Activated T-helper 2 cell treated with anti-CD3 and anti-CD28 coated beads, Interferon-gamma antibody, Interleukin-2, Interleukin-4, amounts not matched to agents 10 μg/mL and 5 μg/mL and 100 μg/mL, durations not matched to agents 14 hours and 24 hours and 36 hours (primary cell): ENCODE data around the gene AKT1. TPM values are rescaled to one million over a fixed set of nuclear protein-coding genes. Genes with fewer than 3 reads are reported as not detected.
"Not testable (repeated sequence)": the region's sequence is repeated elsewhere in the genome, so short reads cannot be mapped to it uniquely, and the experiment has no call there.

Experiments
- DNase-seq: peaks from one replicate; pipeline ENCODE4 v3.0.0; 2021; ENCODE audit warnings: low spot score
- H3K27ac Mint-ChIP-seq: one replicate; pipeline ENCODE4 v1.8.0; 2021; ENCODE audit warnings: mixed read lengths
- H3K27me3 Mint-ChIP-seq: one replicate; pipeline ENCODE4 v1.8.0; 2021; ENCODE audit warnings: low read depth, mixed read lengths
- H3K36me3 Mint-ChIP-seq: one replicate; pipeline ENCODE4 v1.8.0; 2021; ENCODE audit warnings: low read depth, mixed read lengths
- H3K4me1 Mint-ChIP-seq: one replicate; pipeline ENCODE4 v1.8.0; 2021; ENCODE audit warnings: low read depth, mixed read lengths
- H3K4me3 Mint-ChIP-seq: one replicate; pipeline ENCODE4 v1.8.0; 2021; ENCODE audit warnings: low read depth, mild to moderate bottlenecking, moderate library complexity, mixed read lengths
- H3K9me3 Mint-ChIP-seq: one replicate; pipeline ENCODE4 v1.8.0; 2021; ENCODE audit warnings: mixed read lengths
- intact Hi-C: fragments of 100-400 bp; cut with micrococcal nuclease; formaldehyde crosslinking; loops from one replicate; pipeline ENCODE4 v1.15.1; 2023
- total RNA-seq: library from RNA; stranded (reverse); gene quantifications from 2 replicates; pipeline ENCODE4 v1.2.3, GENCODE V29; 2022

Gene AKT1
- total RNA-seq, result 145 TPM in 2 replicates

DNA sequence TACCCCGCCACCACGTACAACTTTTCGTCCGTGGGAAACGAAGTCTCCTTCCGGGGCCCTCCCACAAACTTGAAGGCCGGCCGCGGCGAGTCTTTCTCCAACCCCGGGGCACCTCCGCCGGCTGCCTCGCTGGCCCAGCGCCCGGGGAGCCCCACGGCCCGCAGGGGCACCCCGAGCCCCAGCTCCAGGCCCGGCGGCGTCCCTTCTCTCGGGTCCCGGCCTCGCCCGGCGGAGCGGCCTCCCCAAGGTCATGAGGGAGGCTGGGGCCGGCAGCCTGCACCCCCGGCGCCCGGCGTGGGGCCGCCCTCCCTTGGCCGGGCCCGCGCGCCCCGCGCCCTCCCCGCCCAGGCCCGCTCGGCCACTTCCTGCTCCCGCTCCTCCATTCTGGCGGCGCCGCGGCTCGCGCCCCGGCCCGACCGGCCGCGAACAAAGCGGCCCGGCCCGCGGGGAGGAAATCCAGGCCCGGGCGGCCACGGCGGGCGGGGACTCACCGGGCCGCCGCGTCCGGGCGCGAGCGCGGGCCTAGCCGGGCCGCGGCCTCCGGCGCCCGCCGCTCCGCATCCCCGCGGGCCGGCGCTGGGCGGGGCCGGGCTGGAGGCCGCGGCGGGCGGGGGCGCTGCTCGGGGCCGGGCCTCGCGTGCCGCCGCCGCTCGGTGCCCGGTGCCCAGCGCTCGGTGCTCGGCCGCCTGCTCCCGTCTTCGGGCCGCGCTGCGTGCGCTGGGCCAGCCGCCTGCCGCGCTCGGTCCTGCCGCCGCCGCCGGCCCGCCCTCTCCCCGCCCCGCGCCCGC, at the start of gene AKT1:
TSS of gene AKT1 (minus strand) at position 756 of the 788 bp plus-strand sequence. CDS start 3,105 bp downstream, outside the sequence.
- intact Hi-C loops, result loop anchor here (2.0 to 10.0 kb wide), 2 partner anchors 42 to 690 kb away; partner anchors contain the start of genes CRIP1 and SIVA1
- peaks cover 24% of the 10 kb centered on the region for H3K36me3 Mint-ChIP-seq
- DNase-seq, result peak; percentile 39
- H3K4me1 Mint-ChIP-seq, result peaks cover 25% of the 10 kb centered on the region
- H3K27me3 Mint-ChIP-seq, result peaks cover 2% of the 10 kb centered on the region
- no peaks in the 10 kb centered on the region for H3K9me3 Mint-ChIP-seq
- H3K27ac Mint-ChIP-seq, result peak within 1 kb of the TSS; percentile 68
- H3K4me3 Mint-ChIP-seq, result peak within 1 kb of the TSS; percentile 87

- Mint-ChIP-seq H3K27me3 (peaks cover 53% of the 10 kb centered on the region), H3K4me3 (no peak overlapping the region), H3K9me3 (no peaks in the 10 kb centered on the region), H3K36me3 (no peaks in the 10 kb centered on the region), H3K27ac (no peak overlapping the region), H3K4me1 (no peaks in the 10 kb centered on the region)
- intact Hi-C loops, result no loop called here
- DNase-seq, result no peak
These were observed 49.6 kb upstream of the AKT1 start for GRCh38 chr14:104845033-104845666.

- no peaks in the 10 kb centered on the region for H3K36me3 Mint-ChIP-seq
- no peak overlapping the region for H3K4me3 Mint-ChIP-seq
- H3K27ac Mint-ChIP-seq, result no peak overlapping the region
- H3K27me3 Mint-ChIP-seq, result peaks cover 54% of the 10 kb centered on the region
- intact Hi-C loops, result no loop called here
- H3K9me3 Mint-ChIP-seq, result no peaks in the 10 kb centered on the region
- no peak for DNase-seq
- no peaks in the 10 kb centered on the region for H3K4me1 Mint-ChIP-seq
These were observed 48.9 kb upstream of the AKT1 start for GRCh38 chr14:104844306-104845032.

DNA sequence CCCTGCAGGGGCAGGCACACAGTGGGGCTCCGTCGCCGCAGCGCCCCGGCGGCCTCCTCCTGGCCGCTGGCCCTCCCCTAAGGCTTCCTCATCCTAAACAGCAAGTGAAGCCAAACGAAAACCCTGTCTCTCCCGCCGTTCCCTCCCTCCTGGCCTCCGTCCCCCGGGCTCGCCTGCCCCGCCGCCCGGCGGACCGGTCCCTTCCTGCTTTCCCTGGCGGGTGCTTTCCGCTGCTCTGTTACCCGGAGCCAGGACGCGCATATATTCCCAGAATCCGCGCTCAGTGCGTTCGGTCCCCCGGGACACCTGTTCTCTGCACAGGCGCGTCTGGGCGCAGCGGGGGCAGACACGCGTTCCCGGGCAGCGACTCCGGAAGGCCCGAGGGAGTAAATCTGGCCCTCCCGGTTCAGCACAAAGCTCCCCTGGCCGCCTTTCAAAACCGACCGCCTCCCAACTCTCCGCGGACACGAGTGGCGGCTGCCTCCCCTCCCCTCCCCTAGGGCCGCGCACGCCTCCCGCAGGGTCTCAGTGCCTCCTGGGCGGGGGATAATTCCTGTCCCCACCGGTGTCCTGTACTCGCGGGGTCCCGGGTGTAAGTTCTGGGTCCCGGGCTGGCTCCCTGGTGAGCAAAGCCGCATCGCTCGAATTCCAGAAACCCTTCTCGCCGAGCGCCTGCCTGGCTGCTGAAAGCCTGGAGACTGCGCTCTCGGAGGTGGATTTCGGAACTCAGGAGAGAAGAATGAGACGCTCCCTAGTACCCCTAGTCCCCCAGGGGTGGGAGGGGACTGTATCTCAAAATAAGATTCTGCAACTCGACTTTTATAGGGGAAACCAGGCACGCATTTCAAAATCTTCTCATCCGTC, 48.1 kb upstream of the AKT1 start:
- no peaks in the 10 kb centered on the region for H3K4me1 Mint-ChIP-seq
- no peak overlapping the region for H3K4me3 Mint-ChIP-seq
- no peaks in the 10 kb centered on the region for H3K36me3 Mint-ChIP-seq
- intact Hi-C loops, result no loop called here
- H3K27me3 Mint-ChIP-seq, result peaks cover 58% of the 10 kb centered on the region
- no peak overlapping the region for H3K27ac Mint-ChIP-seq
- DNase-seq, result no peak
- H3K9me3 Mint-ChIP-seq, result no peaks in the 10 kb centered on the region

DNA sequence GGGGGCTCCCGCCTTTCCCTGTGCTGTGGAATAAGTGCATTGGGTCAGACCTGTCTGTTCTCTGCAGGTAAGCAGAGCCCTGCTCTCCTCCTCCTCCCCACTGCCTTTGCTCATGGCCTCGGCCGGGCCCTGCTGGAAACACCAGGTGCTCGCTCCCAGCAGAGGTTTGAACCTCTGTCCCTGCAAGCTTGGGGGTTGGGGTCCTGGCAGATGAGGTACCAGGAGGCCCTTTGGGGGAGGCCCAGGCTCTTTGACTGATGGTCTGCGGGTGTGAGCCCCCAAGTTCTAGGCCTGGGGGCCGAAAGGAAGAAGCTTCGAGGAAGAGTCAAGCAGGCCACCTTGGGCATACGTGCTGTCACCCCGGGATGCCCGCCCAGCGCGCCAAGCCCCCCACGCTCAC, 47.5 kb upstream of the AKT1 start:
- H3K4me1 Mint-ChIP-seq, result no peaks in the 10 kb centered on the region
- intact Hi-C loops, result no loop called here
- H3K27me3 Mint-ChIP-seq, result peaks cover 59% of the 10 kb centered on the region

DNA sequence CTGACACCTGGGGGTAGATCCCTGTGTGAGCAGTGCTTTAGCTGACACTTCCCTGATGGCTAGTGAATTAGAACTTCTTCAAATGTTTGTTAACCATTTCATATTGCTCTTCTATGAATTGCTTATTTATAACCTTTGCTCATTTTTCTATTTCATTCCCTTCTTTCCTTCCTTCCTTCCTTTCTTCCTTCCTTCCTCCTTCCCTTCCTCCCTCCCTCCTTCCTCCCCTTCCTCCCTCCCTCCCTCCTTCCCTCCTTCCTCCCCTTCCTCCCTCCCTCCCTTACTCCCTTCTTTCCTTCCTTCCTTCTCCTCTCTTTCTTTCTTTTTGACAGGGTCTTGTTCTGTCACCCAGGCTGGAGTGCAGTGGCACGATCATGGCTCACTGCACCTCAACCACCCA, 46.2 kb upstream of the AKT1 start:
- no peak for DNase-seq
- Mint-ChIP-seq H3K27ac (no peak overlapping the region), H3K4me1 (no peaks in the 10 kb centered on the region), H3K9me3 (no peaks in the 10 kb centered on the region), H3K27me3 (peaks cover 57% of the 10 kb centered on the region), H3K4me3 (no peak overlapping the region), H3K36me3 (no peaks in the 10 kb centered on the region)
- intact Hi-C loops, result no loop called here

More for the DNA sequence above, 47.5 kb upstream of the AKT1 start:
- DNase-seq, result no peak
- Mint-ChIP-seq H3K4me3 (no peak overlapping the region), H3K27ac (no peak overlapping the region), H3K9me3 (no peaks in the 10 kb centered on the region), H3K36me3 (no peaks in the 10 kb centered on the region)

DNA sequence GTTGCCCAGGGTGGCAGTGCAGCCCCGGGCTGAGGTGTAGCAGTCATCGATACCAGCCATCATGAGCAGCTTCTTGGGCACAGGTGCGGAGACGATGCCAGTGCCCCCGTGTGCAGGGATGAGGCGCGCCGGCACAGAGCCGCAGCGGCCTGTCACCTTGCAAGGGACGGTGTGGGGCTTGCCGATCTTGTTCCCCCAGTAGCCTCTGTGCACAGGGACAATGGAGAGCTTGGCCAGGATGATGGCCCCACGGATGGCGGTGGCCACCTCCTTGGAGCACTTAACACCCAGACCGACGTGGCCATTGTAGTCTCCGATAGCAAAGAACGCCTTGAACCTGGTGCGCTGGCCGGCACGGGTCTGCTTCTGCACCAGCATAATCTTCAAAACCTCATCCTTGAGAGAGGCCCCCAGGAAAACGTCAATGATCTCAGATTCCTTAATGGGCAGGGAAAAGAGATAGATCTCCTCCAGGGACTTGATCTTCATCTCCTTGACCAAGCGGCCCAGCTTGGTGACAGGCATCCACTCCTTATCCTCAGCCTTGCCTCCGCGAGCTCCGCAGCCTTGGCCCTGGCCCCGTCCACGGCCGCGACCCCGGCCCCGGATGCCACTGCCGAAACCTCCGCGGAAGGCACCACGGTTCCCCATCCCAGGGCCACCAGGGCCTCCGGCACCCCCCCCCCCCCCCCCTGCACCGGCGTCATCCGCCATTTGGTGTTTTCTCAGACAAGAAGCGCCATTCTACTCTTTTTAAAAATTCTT, 40.8 kb upstream of the AKT1 start:
- H3K4me1 Mint-ChIP-seq, intact Hi-C loops, DNase-seq, H3K4me3 Mint-ChIP-seq, H3K9me3 Mint-ChIP-seq, H3K36me3 Mint-ChIP-seq, H3K27ac Mint-ChIP-seq: not testable (repeated sequence)
- H3K27me3 Mint-ChIP-seq, result peaks cover 14% of the 10 kb centered on the region

DNA sequence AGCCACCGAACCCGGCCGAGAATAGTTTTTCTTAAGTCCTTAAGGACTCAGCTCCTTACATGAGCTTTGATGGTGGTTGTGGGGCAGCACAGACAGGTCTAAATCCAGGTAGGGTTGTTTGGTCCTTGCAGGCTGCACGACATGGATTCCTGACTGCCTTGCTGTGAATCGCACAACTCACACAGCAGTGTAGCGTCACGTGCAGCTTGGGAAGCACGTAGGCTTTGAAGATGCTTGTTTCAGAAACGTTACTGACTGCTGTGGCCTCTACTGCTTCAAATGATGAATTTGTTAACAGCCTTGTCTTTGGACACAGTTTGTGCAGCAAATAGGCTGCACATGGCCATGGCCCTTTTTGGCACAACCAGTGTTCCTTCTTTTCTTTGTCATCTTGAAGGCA, 35.2 kb upstream of the AKT1 start:
- H3K4me1 Mint-ChIP-seq, result peaks cover 7% of the 10 kb centered on the region

GRCh38 chr14:104827177-104828055, 31.9 kb upstream of the AKT1 start:
- peak overlapping the region; percentile 53 for H3K4me3 Mint-ChIP-seq
- peak; percentile 41 for DNase-seq
- H3K27me3 Mint-ChIP-seq, result peaks cover 29% of the 10 kb centered on the region
- peaks cover 11% of the 10 kb centered on the region for H3K4me1 Mint-ChIP-seq
- intact Hi-C loops, result loop anchor here (5.0 kb wide), 1 partner anchor 75 kb away; the partner anchor contains the start of gene SIVA1
- H3K27ac Mint-ChIP-seq, result no peak overlapping the region
- peaks cover 5% of the 10 kb centered on the region for H3K36me3 Mint-ChIP-seq
- peaks cover 10% of the 10 kb centered on the region for H3K9me3 Mint-ChIP-seq

More for the DNA sequence above, 35.2 kb upstream of the AKT1 start:
- intact Hi-C loops, result no loop called here
- Mint-ChIP-seq H3K27ac (no peak overlapping the region), H3K4me3 (no peak overlapping the region), H3K36me3 (no peaks in the 10 kb centered on the region), H3K9me3 (no peaks in the 10 kb centered on the region), H3K27me3 (peaks cover 13% of the 10 kb centered on the region)
- DNase-seq, result no peak

DNA sequence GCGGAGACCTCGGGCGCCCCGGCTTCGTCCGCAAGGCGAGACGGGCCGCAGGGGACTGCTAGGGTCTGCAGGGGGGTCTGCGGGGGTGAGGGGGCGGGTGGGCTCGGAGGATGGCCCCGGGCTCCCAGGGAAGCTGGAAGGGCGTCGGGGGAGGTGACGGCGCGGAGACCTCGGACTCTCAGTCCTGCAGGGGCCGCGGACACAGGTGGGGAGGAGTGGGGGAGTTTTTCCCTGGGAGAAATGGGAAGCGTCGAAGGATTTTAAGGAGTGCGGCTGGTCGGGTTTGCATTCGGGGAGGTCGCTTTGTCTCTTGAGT, 31.3 kb upstream of the AKT1 start:
- H3K27ac Mint-ChIP-seq, result no peak overlapping the region
- peaks cover 11% of the 10 kb centered on the region for H3K4me1 Mint-ChIP-seq
- H3K36me3 Mint-ChIP-seq, result peaks cover 5% of the 10 kb centered on the region
- intact Hi-C loops, result loop anchor here (1.0 to 5.0 kb wide), 3 partner anchors 26 to 75 kb away; partner anchors contain the start of genes SIVA1 and ZBTB42
- peaks cover 10% of the 10 kb centered on the region for H3K9me3 Mint-ChIP-seq
- peak overlapping the region; percentile 53 for H3K4me3 Mint-ChIP-seq
- H3K27me3 Mint-ChIP-seq, result peaks cover 29% of the 10 kb centered on the region
- no peak for DNase-seq
